Nephron progenitor cell (in vitro differentiated cells): ENCODE measurements around the gene AFF2.

ENCODE experiments used
- DNase-seq: peaks from one replicate; pipeline ENCODE4 v3.0.0; 2021
- H3K27ac Mint-ChIP-seq: 2 replicates; pipeline ENCODE4 v1.8.0; 2021; ENCODE audit warnings: mild to moderate bottlenecking, moderate library complexity, mixed read lengths
- H3K27me3 Mint-ChIP-seq: 2 replicates; pipeline ENCODE4 v1.8.0; 2021; ENCODE audit warnings: mild to moderate bottlenecking, low read depth, mixed read lengths; ENCODE audit not compliant: poor library complexity
- H3K36me3 Mint-ChIP-seq: 2 replicates; pipeline ENCODE4 v1.8.0; 2021; ENCODE audit warnings: low read depth, mixed read lengths
- H3K4me1 Mint-ChIP-seq: 2 replicates; pipeline ENCODE4 v1.8.0; 2021; ENCODE audit warnings: mixed read lengths
- H3K4me3 Mint-ChIP-seq: 2 replicates; pipeline ENCODE4 v1.8.0; 2021; ENCODE audit warnings: mild to moderate bottlenecking, moderate library complexity, mixed read lengths
- H3K9me3 Mint-ChIP-seq: 2 replicates; pipeline ENCODE4 v1.8.0; 2021; ENCODE audit warnings: mild to moderate bottlenecking, moderate library complexity, mixed read lengths
- TF ChIP-seq, protein P1 (sequence below): fragments of 200-600 bp; sonication (generic); IDR thresholded peaks from 2 replicates; pipeline ENCODE4 v1.5.0; 2021; ENCODE audit warnings: antibody characterized with exemption

The AFF2 gene

DNA sequence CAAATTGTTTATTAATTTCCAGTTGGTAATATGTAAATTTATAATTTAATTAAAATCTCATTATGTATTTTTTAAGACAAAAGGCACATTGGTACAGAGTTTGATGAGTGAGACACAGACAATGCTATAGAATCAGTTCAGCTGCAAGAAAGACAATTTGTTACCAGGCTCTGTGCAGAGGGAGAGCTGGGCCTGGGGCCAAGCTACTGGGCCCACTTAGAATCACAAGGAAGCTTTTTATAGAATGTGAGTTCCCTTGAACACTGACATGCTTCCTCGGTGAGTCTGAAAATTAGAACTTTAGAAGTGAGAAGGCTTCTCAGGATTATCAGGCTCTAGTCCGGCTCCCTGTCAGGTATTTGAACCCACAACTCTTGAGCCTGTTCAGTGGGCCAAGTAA, 129.0 kb downstream of the AFF2 start:
- Mint-ChIP-seq H3K27ac (no peak overlapping the region), H3K27me3 (peaks cover 3% of the 10 kb centered on the region), H3K4me3 (no peak overlapping the region), H3K4me1 (peaks cover 10% of the 10 kb centered on the region), H3K9me3 (peaks cover 36% of the 10 kb centered on the region), H3K36me3 (no peaks in the 10 kb centered on the region)
- DNase-seq: no peak
- TF ChIP-seq, protein P1, sequence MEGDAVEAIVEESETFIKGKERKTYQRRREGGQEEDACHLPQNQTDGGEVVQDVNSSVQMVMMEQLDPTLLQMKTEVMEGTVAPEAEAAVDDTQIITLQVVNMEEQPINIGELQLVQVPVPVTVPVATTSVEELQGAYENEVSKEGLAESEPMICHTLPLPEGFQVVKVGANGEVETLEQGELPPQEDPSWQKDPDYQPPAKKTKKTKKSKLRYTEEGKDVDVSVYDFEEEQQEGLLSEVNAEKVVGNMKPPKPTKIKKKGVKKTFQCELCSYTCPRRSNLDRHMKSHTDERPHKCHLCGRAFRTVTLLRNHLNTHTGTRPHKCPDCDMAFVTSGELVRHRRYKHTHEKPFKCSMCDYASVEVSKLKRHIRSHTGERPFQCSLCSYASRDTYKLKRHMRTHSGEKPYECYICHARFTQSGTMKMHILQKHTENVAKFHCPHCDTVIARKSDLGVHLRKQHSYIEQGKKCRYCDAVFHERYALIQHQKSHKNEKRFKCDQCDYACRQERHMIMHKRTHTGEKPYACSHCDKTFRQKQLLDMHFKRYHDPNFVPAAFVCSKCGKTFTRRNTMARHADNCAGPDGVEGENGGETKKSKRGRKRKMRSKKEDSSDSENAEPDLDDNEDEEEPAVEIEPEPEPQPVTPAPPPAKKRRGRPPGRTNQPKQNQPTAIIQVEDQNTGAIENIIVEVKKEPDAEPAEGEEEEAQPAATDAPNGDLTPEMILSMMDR: no peak

DNA sequence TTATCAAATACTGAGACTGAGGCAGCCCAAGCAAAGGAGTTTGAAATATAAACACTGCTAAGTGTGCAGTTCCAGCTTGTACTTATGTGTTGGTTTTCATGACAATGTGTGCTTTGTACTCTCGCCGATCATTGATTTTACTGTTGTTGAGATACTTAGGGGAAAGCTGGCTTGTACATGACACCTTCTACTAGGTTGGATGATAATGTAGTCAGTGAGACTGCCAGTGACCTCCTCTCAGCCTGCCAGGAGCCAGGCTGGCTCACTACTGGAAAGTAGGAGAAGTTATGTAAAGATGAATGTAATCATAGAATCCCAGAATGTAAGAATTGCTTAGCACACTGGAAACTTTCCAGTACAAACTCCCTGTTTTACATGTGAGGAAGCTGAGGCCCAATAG, 132.0 kb downstream of the AFF2 start:
- Mint-ChIP-seq H3K4me1 (no peaks in the 10 kb centered on the region), H3K27ac (no peak overlapping the region)

DNA sequence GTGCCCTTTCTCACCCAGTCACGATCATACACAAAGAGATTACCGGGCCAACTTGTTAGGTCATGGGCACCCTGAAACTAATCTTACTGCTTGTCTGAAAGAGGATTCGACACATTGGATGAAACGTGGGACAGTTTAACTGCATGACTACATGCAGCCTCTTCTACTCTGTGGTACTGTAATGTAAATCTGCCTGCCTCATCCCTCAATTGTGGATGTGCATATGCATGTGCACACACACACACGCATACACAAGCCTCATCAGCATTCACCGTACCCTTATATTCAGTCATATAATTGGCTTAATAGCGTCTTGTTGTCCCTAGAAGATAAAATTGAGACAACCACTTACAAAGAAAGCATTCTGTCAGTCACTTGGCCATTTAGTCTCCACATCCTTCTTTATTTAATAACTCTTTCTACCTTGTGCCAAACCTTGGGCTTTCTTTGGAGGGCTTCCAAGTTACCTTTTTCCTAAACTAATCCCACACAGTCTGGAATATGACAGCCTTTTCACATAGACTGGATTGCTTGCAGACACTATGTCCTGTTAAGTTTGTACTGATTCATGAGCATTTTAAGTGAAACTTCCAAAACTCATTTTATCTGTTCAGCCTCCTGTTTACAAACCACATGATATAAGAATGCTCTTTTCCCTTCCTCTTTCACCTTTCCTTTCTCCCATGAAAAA, 132.9 kb downstream of the AFF2 start:
- H3K9me3 Mint-ChIP-seq: peaks cover 35% of the 10 kb centered on the region
- H3K27me3 Mint-ChIP-seq: peaks cover 6% of the 10 kb centered on the region
- no peak overlapping the region for H3K27ac Mint-ChIP-seq
- no peak for DNase-seq
- no peak overlapping the region for H3K4me3 Mint-ChIP-seq
- H3K36me3 Mint-ChIP-seq: no peaks in the 10 kb centered on the region
- TF ChIP-seq, protein P1: no peak
- no peaks in the 10 kb centered on the region for H3K4me1 Mint-ChIP-seq

More for the DNA sequence above, 132.0 kb downstream of the AFF2 start:
- Mint-ChIP-seq H3K27me3 (peaks cover 3% of the 10 kb centered on the region), H3K9me3 (peaks cover 31% of the 10 kb centered on the region), H3K4me3 (no peak overlapping the region), H3K36me3 (no peaks in the 10 kb centered on the region)
- DNase-seq: no peak
- TF ChIP-seq, protein P1: no peak

DNA sequence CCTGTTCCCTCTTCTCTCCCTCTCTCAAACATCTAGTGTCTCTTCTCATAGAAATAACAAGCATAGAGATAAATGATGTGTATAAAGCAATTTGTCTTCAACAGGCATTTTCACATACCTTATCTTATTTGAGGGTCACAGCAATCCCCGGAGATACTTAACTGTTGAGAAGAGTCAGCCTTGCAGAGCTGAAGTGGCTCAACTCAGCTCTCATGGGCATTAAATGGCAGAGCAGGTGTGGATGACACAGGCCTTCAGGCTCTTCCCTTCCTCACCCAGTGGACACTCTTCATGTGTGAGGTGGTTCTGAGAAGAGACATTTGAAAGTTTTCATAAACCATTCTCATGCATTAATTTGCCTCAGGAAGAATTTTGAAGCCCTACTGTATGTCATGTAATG, 134.2 kb downstream of the AFF2 start:
- no peak overlapping the region for H3K27ac Mint-ChIP-seq
- H3K27me3 Mint-ChIP-seq: peaks cover 6% of the 10 kb centered on the region
- peaks cover 36% of the 10 kb centered on the region for H3K9me3 Mint-ChIP-seq
- no peaks in the 10 kb centered on the region for H3K36me3 Mint-ChIP-seq
- H3K4me3 Mint-ChIP-seq: no peak overlapping the region
- no peak for DNase-seq
- TF ChIP-seq, protein P1: no peak
- no peaks in the 10 kb centered on the region for H3K4me1 Mint-ChIP-seq

DNA sequence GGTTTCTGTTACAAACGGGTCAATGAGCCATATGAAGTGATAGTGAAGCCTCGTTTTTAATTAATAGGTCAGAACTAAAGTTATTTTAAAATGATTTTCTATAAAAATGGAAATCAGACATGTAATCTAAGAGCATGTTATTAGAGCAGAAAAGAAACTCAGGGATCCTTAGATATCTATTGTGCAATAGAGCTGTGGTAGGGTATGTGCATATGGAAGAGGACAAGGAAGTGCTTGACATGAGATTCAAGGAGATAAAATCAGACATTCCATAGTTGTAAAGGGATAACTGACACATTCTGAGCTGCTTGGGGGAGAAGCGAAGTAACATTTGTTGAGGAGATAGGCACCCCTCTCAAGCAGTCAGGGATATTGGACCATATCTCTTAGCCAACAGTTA, 143.0 kb downstream of the AFF2 start:
- Mint-ChIP-seq H3K27me3 (no peaks in the 10 kb centered on the region), H3K9me3 (peaks cover 33% of the 10 kb centered on the region), H3K27ac (no peak overlapping the region), H3K36me3 (no peaks in the 10 kb centered on the region), H3K4me1 (no peaks in the 10 kb centered on the region), H3K4me3 (no peak overlapping the region)
- TF ChIP-seq, protein P1: no peak
- DNase-seq: no peak

DNA sequence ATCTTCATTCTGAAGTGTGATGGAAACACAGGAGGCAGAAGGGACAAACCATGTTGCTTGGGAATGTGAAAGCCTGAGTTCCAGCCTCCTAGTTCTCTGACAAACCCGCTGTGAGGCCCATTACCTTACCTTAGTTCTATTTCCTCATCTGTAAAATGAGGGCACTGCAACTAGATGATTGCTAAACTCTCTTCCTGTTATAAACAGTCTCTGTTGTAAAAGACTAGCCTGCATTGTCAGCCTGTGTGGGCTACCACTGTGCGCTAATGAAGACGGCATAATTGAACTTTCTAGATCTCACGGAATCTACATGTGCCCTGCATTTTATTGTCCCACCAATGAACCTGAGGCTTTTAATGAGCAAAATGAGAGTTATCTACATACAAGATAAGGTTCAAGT, 147.2 kb downstream of the AFF2 start:
- peaks cover 40% of the 10 kb centered on the region for H3K9me3 Mint-ChIP-seq
- H3K4me1 Mint-ChIP-seq: no peaks in the 10 kb centered on the region
- no peak overlapping the region for H3K4me3 Mint-ChIP-seq
- H3K27me3 Mint-ChIP-seq: no peaks in the 10 kb centered on the region
- TF ChIP-seq, protein P1: no peak
- H3K36me3 Mint-ChIP-seq: peaks cover 9% of the 10 kb centered on the region
- no peak for DNase-seq
- no peak overlapping the region for H3K27ac Mint-ChIP-seq
